H1 (cell line): ENCODE data around the gene MMS19. TPM values are rescaled to one million over a fixed set of nuclear protein-coding genes. Genes with fewer than 3 reads are reported as not detected.

Source experiments
- ASH2L ChIP-seq: fragments of 200-600, 300-600 bp; sonication (generic); IDR thresholded peaks from one replicate; pipeline ENCODE4 v1.7.1; 2017; ENCODE audit warnings: low read length
- ATF3 ChIP-seq: IDR thresholded peaks from 2 replicates; pipeline ENCODE4 v1.6.1; 2011; ENCODE audit warnings: low read depth, mild to moderate bottlenecking, low read length; ENCODE audit not compliant: insufficient read depth
- CBX5 ChIP-seq: fragments of 300-800, 300-1000 bp; sonication (generic); IDR thresholded peaks from 2 replicates; pipeline ENCODE4 v1.7.1; 2016; ENCODE audit warnings: antibody characterized with exemption, low read length, low read depth
- EGR1 ChIP-seq: IDR thresholded peaks from 2 replicates; pipeline ENCODE4 v1.6.1; 2011; ENCODE audit warnings: low read depth, low read length, borderline replicate concordance
- HDAC2 ChIP-seq, 2 experiments: fragments of 300-600 bp in 1 of 2; sonication (generic) in 1 of 2; IDR thresholded peaks; 2 replicates each; pipeline ENCODE4 v1.6.1; 2011 to 2012; ENCODE audit warnings: low read depth in 2 of 2, low read length in 2 of 2, mild to moderate bottlenecking in 2 of 2, moderate library complexity in 2 of 2, borderline replicate concordance in 1 of 2, inconsistent platforms in 1 of 2
- KDM4A ChIP-seq: IDR thresholded peaks from one replicate; pipeline ENCODE4 v1.7.1; 2012; ENCODE audit warnings: low read depth, mild to moderate bottlenecking, moderate library complexity, low read length, inconsistent platforms; ENCODE audit not compliant: severe bottlenecking
- NRF1 ChIP-seq: IDR thresholded peaks from 2 replicates; pipeline ENCODE4 v1.6.1; 2011; ENCODE audit warnings: mild to moderate bottlenecking, low read depth, low read length, improper control_type of control experiment
- RBBP5 ChIP-seq: IDR thresholded peaks from 2 replicates; pipeline ENCODE4 v1.7.1; 2012; ENCODE audit warnings: low read depth, mild to moderate bottlenecking, inconsistent platforms, low read length, moderate library complexity, borderline replicate concordance
- SP1 ChIP-seq: IDR thresholded peaks from 2 replicates; pipeline ENCODE4 v1.6.1; 2011; ENCODE audit warnings: low read depth, low read length
- SP4 ChIP-seq: IDR thresholded peaks from 2 replicates; pipeline ENCODE4 v1.6.1; 2012; ENCODE audit warnings: low read length, inconsistent platforms
- SRF ChIP-seq: IDR thresholded peaks from 2 replicates; pipeline ENCODE4 v1.6.1; 2011; ENCODE audit warnings: mild to moderate bottlenecking, low read depth, low read length, moderate library complexity
- SUZ12 ChIP-seq: fragments of 200-600 bp; sonication (generic); IDR thresholded peaks from 2 replicates; pipeline ENCODE4 v1.6.1; 2012; ENCODE audit warnings: mild to moderate bottlenecking, inconsistent platforms, low read length, moderate library complexity, mixed read lengths
- TAF1 ChIP-seq: IDR thresholded peaks from 2 replicates; pipeline ENCODE4 v1.6.1; 2011; ENCODE audit warnings: mild to moderate bottlenecking, low read depth, low read length
- TAF7 ChIP-seq: optimal IDR thresholded peaks from 2 replicates; pipeline ENCODE3; 2011; ENCODE audit warnings: low read depth, mild to moderate bottlenecking, inconsistent platforms, low read length, moderate library complexity, borderline replicate concordance
- TEAD4 ChIP-seq: IDR thresholded peaks from 2 replicates; pipeline ENCODE4 v1.6.1; 2012; ENCODE audit warnings: low read depth, low read length, inconsistent platforms, mixed read lengths
- USF2 ChIP-seq: IDR thresholded peaks from 2 replicates; pipeline ENCODE4 v1.6.1; 2011; ENCODE audit warnings: low read length, improper control_type of control experiment
- polyA plus RNA-seq, 7 experiments: library from polyadenylated mRNA; depleted of rRNA in 3 of 7; stranded (reverse) in 5 of 7; unstranded in 2 of 7; fragments of >200 nt in 5 of 7; fragments of 200-250 nt in 2 of 7; gene quantifications; 1 replicate in 5 of 7; 2 replicates in 1 of 7; 4 replicates in 1 of 7; pipeline versions ENCODE4 v1.2.1 to v1.2.3, GENCODE V29; 2011 to 2013; ENCODE audit warnings: missing spikeins in 2 of 7, mixed read lengths in 2 of 7
- total RNA-seq: library from RNA; stranded (reverse); fragmentation: NEBNext Ultra II Directional; extraction: Animal tissue kit (Norgen Biotek cat#: 25700); gene quantifications from 2 replicates; pipeline ENCODE4 v1.2.1, GENCODE V29; 2021
- TF ChIP-seq, protein P1 (sequence below): IDR thresholded peaks from 2 replicates; pipeline ENCODE4 v1.6.1; 2012; ENCODE audit warnings: inconsistent platforms

The MMS19 gene
- total and polyA plus RNA-seq, 2 of the 8 experiments (the other 6 are each of a cell fraction or from before 2014, with no cell fraction given), result 130 to 221 TPM

GRCh38 chr10:97498076-97498840 is at the start of gene MMS19 (continued):
- TF ChIP-seq HDAC2 (IDR thresholded peaks at IDR 0.05; ENCODE audit: borderline replicate concordance in 1 of 2, low read depth in 2 of 2, low read length in 2 of 2), result peak in 1 of 2 experiments; percentile 26; a peak in 1 of 4 replicates
- peak; percentile 73 for TF ChIP-seq ASH2L
- TF ChIP-seq EGR1, result 0 out of 2 replicates have a peak, but pooled peaks have one; percentile 8
- TF ChIP-seq SUZ12, result no peak
- TF ChIP-seq SP4, result peak; percentile 81; the same call in 1 of the 2 replicates
- TF ChIP-seq RBBP5, result peak; percentile 20; the same call in 1 of the 2 replicates
- peak; percentile 64 for TF ChIP-seq TAF7
- TF ChIP-seq, protein P1, sequence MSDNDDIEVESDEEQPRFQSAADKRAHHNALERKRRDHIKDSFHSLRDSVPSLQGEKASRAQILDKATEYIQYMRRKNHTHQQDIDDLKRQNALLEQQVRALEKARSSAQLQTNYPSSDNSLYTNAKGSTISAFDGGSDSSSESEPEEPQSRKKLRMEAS, result peak; percentile 32; the same call in 1 of the 2 replicates
- peak; percentile 59 for TF ChIP-seq TAF1
- TF ChIP-seq NRF1, result peak; percentile 86
- TF ChIP-seq TEAD4, result no peak
- TF ChIP-seq SP1, result peak; percentile 55
- TF ChIP-seq SRF, result no peak
- no peak for TF ChIP-seq CBX5
- peak; percentile 91 for TF ChIP-seq USF2
- TF ChIP-seq ATF3, result peak; percentile 93
- peak; percentile 31 for TF ChIP-seq KDM4A
